ENCODE results near the gene ZIC4. TPM values are rescaled to one million over a fixed set of nuclear protein-coding genes. Genes with fewer than 3 reads are reported as not detected.

Gene ZIC4
- total and polyA plus RNA-seq, 10 of the 15 experiments (the other 5 are each of a cell fraction or from before 2014, with no cell fraction given) = not detected

GRCh38 chr3:147356145-147356908 is 50.0 kb downstream of the ZIC4 start:
- ATAC-seq = no peak
- FAIRE-seq = no peak
- in situ Hi-C loops (cut with MboI) = no loop called here

GRCh38 chr3:147355753-147356090 is 50.6 kb downstream of the ZIC4 start:
- ChIA-PET POLR2A (interaction anchor here (0.6 kb wide), 1 partner anchor 276 kb away, joined by 3 read pairs; no protein-coding TSS in a partner anchor), CTCF (no interaction called here), RAD21 (ENCODE audit: unreplicated experiment) (no interaction called here), SMC1A (ENCODE audit: uncharacterized antibody, unreplicated experiment) (interaction anchor here (1.1 to 1.7 kb wide), 2 partner anchors 13 to 23 kb away, joined by 3 to 5 read pairs; no protein-coding TSS in a partner anchor)
- DNase-seq (ENCODE audit: low read depth, low spot score) (no peak), ATAC-seq (no peak), FAIRE-seq (no peak)
- peaks cover 6 to 21% of the 10 kb centered on the region in 2 experiments for H3K27me3 ChIP-seq (replicated peaks in 1 of 2; ENCODE audit: control insufficient read depth in 2 of 2, insufficient read depth in 2 of 2, low read length in 1 of 2)
- H3K9ac ChIP-seq (ENCODE audit: control insufficient read depth, insufficient read depth, low read length) = no peak overlapping the region
- BruUV-seq (replicated peaks) = no TSS peak
- no peaks in the 10 kb centered on the region for H3K4me1 ChIP-seq (ENCODE audit: control insufficient read depth, insufficient read depth, low read length)
- no peak overlapping the region for H3K27ac ChIP-seq (ENCODE audit: control insufficient read depth, insufficient read depth)
- H3K36me3 ChIP-seq (ENCODE audit: control insufficient read depth in 2 of 2, insufficient read depth in 2 of 2, low read length in 1 of 2) = no peaks in the 10 kb centered on the region
- 13% methylated on average over 4 of the region's 4 CpGs for WGBS (ENCODE audit: insufficient coverage, insufficient replicate concordance, low lambda C conversion rate, missing lambda C conversion rate)
- no peak overlapping the region for H3K4me2 ChIP-seq (ENCODE audit: control insufficient read depth, insufficient read depth)
- no peaks in the 10 kb centered on the region for H3K79me2 ChIP-seq (ENCODE audit: control insufficient read depth, insufficient read depth, low read length)
- intact Hi-C loops (cut with micrococcal nuclease; ENCODE audit: unreplicated experiment) = no loop called here
- in situ Hi-C loops (cut with MboI) = no loop called here
- H3K9me3 ChIP-seq (replicated peaks; ENCODE audit: control insufficient read depth, insufficient read depth, low read length) = no peaks in the 10 kb centered on the region; the same call in 2 of the 3 replicates
- H2AFZ ChIP-seq (ENCODE audit: control insufficient read depth, low read depth, low read length) = no peak overlapping the region
- no peak overlapping the region for H3K4me3 ChIP-seq
- H4K20me1 ChIP-seq (ENCODE audit: control insufficient read depth, insufficient read depth) = no peaks in the 10 kb centered on the region
- no peak for TF ChIP-seq NFYB (IDR thresholded peaks at IDR 0.05; ENCODE audit: insufficient read depth, low read depth, low read length)
- TF ChIP-seq ELK1 (IDR thresholded peaks at IDR 0.05; ENCODE audit: low read depth, low read length) = no peak
- no peak for TF ChIP-seq STAT1 (conservative IDR thresholded peaks at IDR 0.05)
- TF ChIP-seq NR2C2 (IDR thresholded peaks at IDR 0.05; ENCODE audit: borderline replicate concordance, control insufficient read depth, insufficient read length, low read depth) = no peak
- no peak for TF ChIP-seq CBX3 (IDR thresholded peaks at IDR 0.05; ENCODE audit: borderline replicate concordance, low read depth)
- TF ChIP-seq BCL11A (IDR thresholded peaks at IDR 0.05; ENCODE audit: low read depth, low read length) = no peak
- TF ChIP-seq NR2C1 (IDR thresholded peaks at IDR 0.05) = no peak
- TF ChIP-seq HSF1 (IDR thresholded peaks at IDR 0.05; ENCODE audit: low read depth, low read length) = no peak
- TF ChIP-seq LARP7 (IDR thresholded peaks at IDR 0.05) = no peak
- TF ChIP-seq RB1 (IDR thresholded peaks at IDR 0.05; ENCODE audit: borderline replicate concordance) = no peak

More at GRCh38 chr3:147356145-147356908, 50.0 kb downstream of the ZIC4 start:
- ChIA-PET RAD21 (ENCODE audit: unreplicated experiment) (no interaction called here), CTCF (interaction anchor here (0.7 kb wide), 1 partner anchor 1289 kb away, joined by 3 read pairs; no protein-coding TSS in a partner anchor), POLR2A (no interaction called here), SMC1A (ENCODE audit: uncharacterized antibody, unreplicated experiment) (interaction anchor here (1.1 to 1.7 kb wide), 2 partner anchors 13 to 22 kb away, joined by 3 to 5 read pairs; no protein-coding TSS in a partner anchor)
- DNase-seq (ENCODE audit: low read depth, low spot score) = no peak
- Histone ChIP-seq H3K9me3 (replicated peaks; ENCODE audit: control insufficient read depth, insufficient read depth, low read length) (no peaks in the 10 kb centered on the region; the same call in 2 of the 3 replicates), H3K9ac (ENCODE audit: control insufficient read depth, insufficient read depth, low read length) (no peak overlapping the region), H3K79me2 (ENCODE audit: control insufficient read depth, insufficient read depth, low read length) (no peaks in the 10 kb centered on the region), H3K27ac (ENCODE audit: control insufficient read depth, insufficient read depth) (no peak overlapping the region), H3K36me3 (ENCODE audit: control insufficient read depth in 2 of 2, insufficient read depth in 2 of 2, low read length in 1 of 2) (no peaks in the 10 kb centered on the region), H3K4me3 (no peak overlapping the region), H3K4me1 (ENCODE audit: control insufficient read depth, insufficient read depth, low read length) (no peaks in the 10 kb centered on the region), H3K4me2 (ENCODE audit: control insufficient read depth, insufficient read depth) (no peak overlapping the region), H2AFZ (ENCODE audit: control insufficient read depth, low read depth, low read length) (no peak overlapping the region), H4K20me1 (ENCODE audit: control insufficient read depth, insufficient read depth) (no peaks in the 10 kb centered on the region), H3K27me3 (replicated peaks in 1 of 2; ENCODE audit: control insufficient read depth in 2 of 2, insufficient read depth in 2 of 2, low read length in 1 of 2) (peaks cover 6 to 26% of the 10 kb centered on the region in 2 experiments)
- intact Hi-C loops (cut with micrococcal nuclease; ENCODE audit: unreplicated experiment) = no loop called here
- WGBS (ENCODE audit: insufficient coverage, insufficient replicate concordance, low lambda C conversion rate, missing lambda C conversion rate) = 22% methylated on average over 26 of the region's 26 CpGs
- no TSS peak for BruUV-seq (replicated peaks)
- TF ChIP-seq SUZ12 (IDR thresholded peaks at IDR 0.05; ENCODE audit: unreplicated experiment) = peak; percentile 6
- TF ChIP-seq ELK1 (IDR thresholded peaks at IDR 0.05; ENCODE audit: low read depth, low read length) = no peak

All from GM12878 (cell line).